Fibroblast of skin of right biceps (primary cell): ENCODE data around the gene LHFPL4.
"Not testable (repeated sequence)": the region's sequence is repeated elsewhere in the genome, so short reads cannot be mapped to it uniquely, and the experiment has no call there.

ENCODE experiments used
- DNase-seq: peaks from one replicate; pipeline ENCODE4 v3.0.0-alpha.2; 2013

LHFPL4 gene

GRCh38 chr3:9534429-9534828 lies 19.2 kb downstream of the LHFPL4 start:
- DNase-seq = no peak

GRCh38 chr3:9525078-9525477 lies 28.5 kb downstream of the LHFPL4 start:
- DNase-seq = no peak

GRCh38 chr3:9514956-9515355 lies 38.7 kb downstream of the LHFPL4 start:
- DNase-seq = no peak

- DNase-seq = no peak
Observed at GRCh38 chr3:9514306-9514705, 39.3 kb downstream of the LHFPL4 start.

- DNase-seq = no peak
Observed at GRCh38 chr3:9512456-9513045, 41.1 kb downstream of the LHFPL4 start.

- DNase-seq = no peak
Observed at GRCh38 chr3:9508781-9509180, 44.8 kb downstream of the LHFPL4 start.

GRCh38 chr3:9507586-9508578 lies 45.7 kb downstream of the LHFPL4 start:
- no peak for DNase-seq

GRCh38 chr3:9503283-9503682 lies 50.3 kb downstream of the LHFPL4 start:
- peak; percentile 60 for DNase-seq

GRCh38 chr3:9501226-9501625 lies 52.4 kb downstream of the LHFPL4 start:
- no peak for DNase-seq

- peak; percentile 57 for DNase-seq
Observed at GRCh38 chr3:9500108-9501050, 53.2 kb downstream of the LHFPL4 start.

- no peak for DNase-seq
Observed at GRCh38 chr3:9499455-9500107, 54.0 kb downstream of the LHFPL4 start.

- DNase-seq = no peak
Observed at GRCh38 chr3:9498781-9499180, 54.8 kb downstream of the LHFPL4 start.

- DNase-seq = peak; percentile 39
Observed at GRCh38 chr3:9497821-9498565, 55.6 kb downstream of the LHFPL4 start.

GRCh38 chr3:9496893-9497292 lies 56.7 kb downstream of the LHFPL4 start:
- no peak for DNase-seq

- DNase-seq = not testable (repeated sequence)
Observed at GRCh38 chr3:9494036-9494435, 59.6 kb downstream of the LHFPL4 start.

- no peak for DNase-seq
Observed at GRCh38 chr3:9491506-9491905, 62.1 kb downstream of the LHFPL4 start.

GRCh38 chr3:9485248-9485647 lies 68.4 kb downstream of the LHFPL4 start:
- no peak for DNase-seq

GRCh38 chr3:9480265-9480664 lies 73.4 kb downstream of the LHFPL4 start:
- DNase-seq = no peak

GRCh38 chr3:9476935-9477334 lies 76.7 kb downstream of the LHFPL4 start:
- no peak for DNase-seq

- DNase-seq = no peak
Observed at GRCh38 chr3:9474482-9474881, 79.1 kb downstream of the LHFPL4 start.

GRCh38 chr3:9473496-9474065 lies 80.0 kb downstream of the LHFPL4 start:
- DNase-seq = peak; percentile 19
